Kidney (tissue), 14 donors: ENCODE measurements around the gene SMCO2. TPM values are rescaled to one million over a fixed set of nuclear protein-coding genes. Genes with fewer than 3 reads are reported as not detected.

ENCODE experiments used
- DNase-seq, 5 donors: peaks; one replicate each; pipeline ENCODE4 v3.0.0-alpha.2; 2013 to 2020
- FAIRE-seq: peaks from 2 replicates; lab custom pipeline; 2012; peaks lifted over from hg19 to GRCh38; lab: Jason Lieb, UNC
- H3K27ac ChIP-seq, 2 donors: one replicate each; pipeline ENCODE4 v1.7.0; 2013; ENCODE audit warnings: low read depth in 2 of 2, low read length in 2 of 2, inconsistent platforms in 1 of 2
- H3K27me3 ChIP-seq: one replicate; pipeline ENCODE4 v1.7.1; 2013; ENCODE audit warnings: low read length, inconsistent platforms; ENCODE audit not compliant: control insufficient read depth, insufficient read depth
- H3K36me3 ChIP-seq, 3 donors: one replicate each; pipeline versions ENCODE4 v1.7.0 to v1.7.1; 2013; ENCODE audit warnings: low read length in 3 of 3, control low read depth in 1 of 3, inconsistent platforms in 1 of 3; ENCODE audit not compliant: insufficient read depth in 3 of 3, control insufficient read depth in 2 of 3
- H3K4me1 ChIP-seq, 3 donors: one replicate each; pipeline versions ENCODE4 v1.7.0 to v1.7.1; 2013; ENCODE audit warnings: low read length in 3 of 3, inconsistent platforms in 1 of 3, low read depth in 1 of 3; ENCODE audit not compliant: control insufficient read depth in 2 of 3, insufficient read depth in 2 of 3
- H3K4me3 ChIP-seq, 3 donors: one replicate each; pipeline versions ENCODE4 v1.7.0 to v1.8.1; 2013; ENCODE audit warnings: low read length in 3 of 3, control low read depth in 1 of 3, inconsistent platforms in 1 of 3
- H3K9ac ChIP-seq, 3 donors: one replicate each; pipeline versions ENCODE4 v1.7.0 to v1.7.1; 2013; ENCODE audit warnings: low read length in 3 of 3, control low read depth in 1 of 3, inconsistent platforms in 1 of 3
- H3K9me3 ChIP-seq, 3 donors: one replicate each; pipeline versions ENCODE4 v1.7.0 to v1.7.1; 2013; ENCODE audit warnings: low read length in 3 of 3, control low read depth in 1 of 3, inconsistent platforms in 1 of 3; ENCODE audit not compliant: control insufficient read depth in 2 of 3, insufficient read depth in 1 of 3
- intact Hi-C: fragments of 100-400 bp; cut with DNase I; formaldehyde crosslinking; loops from one replicate; pipeline ENCODE4 v1.11.1; 2022
- polyA plus RNA-seq: library from polyadenylated mRNA; stranded (reverse); fragments of 350-450 nt; fragmentation: Illumina TruSeq; extraction: RNeasy Lipid Tissue Mini Kit (QIAGEN cat#74804); gene quantifications from one replicate; pipeline ENCODE4 v1.2.3, GENCODE V29; 2014; ENCODE audit warnings: low read depth, low replicate concordance; ENCODE audit not compliant: insufficient read depth
- total RNA-seq: library from RNA; stranded (reverse); fragmentation: NEBNext Ultra II Directional; extraction: Animal tissue kit (Norgen Biotek cat#: 25700); gene quantifications from one replicate; pipeline ENCODE4 v1.2.1, GENCODE V29; 2021
- TF ChIP-seq, protein P1 (sequence below): IDR thresholded peaks from 3 replicates; pipeline ENCODE4 v1.5.1; 2012; ENCODE audit warnings: mild to moderate bottlenecking, moderate library complexity, borderline replicate concordance; ENCODE audit not compliant: insufficient read depth; ENCODE audit errors: extremely low read depth
- donor health status: control.
- donor health status: control.
- donor health status: control.
- donor health status: control.
- donor health status: control.
- donor health status: DM: yes; HTN: yes; CAD: no.
- donor health status: Normal renal cell carcinoma (clear cell type).

The SMCO2 gene
- total and polyA plus RNA-seq, 2 donors from 2014 or later, result 0.38 TPM; not detected in 1

DNA sequence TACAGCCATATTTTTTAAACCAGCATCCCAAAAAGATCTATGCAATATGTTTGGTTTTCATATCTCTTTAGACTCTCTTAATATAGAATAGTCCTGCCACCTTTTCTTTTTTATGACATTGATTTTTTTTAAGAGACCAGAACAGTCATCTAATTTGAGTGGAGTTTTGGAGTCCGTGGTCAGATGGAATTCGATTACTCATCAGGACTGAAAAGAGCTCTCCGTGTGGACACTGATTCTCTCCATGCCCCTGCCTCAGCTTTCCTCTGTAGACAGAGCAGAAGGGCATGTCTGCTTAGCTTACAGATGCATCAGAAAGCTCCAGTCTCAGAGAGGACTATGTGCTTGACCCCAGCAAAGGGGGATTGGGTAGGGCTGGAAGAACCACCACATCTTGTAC, 27.8 kb downstream of the SMCO2 start:
- peaks cover 0 to 24% (median 7%) of the 10 kb centered on the region in 3 donors for H3K9me3 ChIP-seq
- no peak overlapping the region for H3K27ac ChIP-seq
- TF ChIP-seq, protein P1, sequence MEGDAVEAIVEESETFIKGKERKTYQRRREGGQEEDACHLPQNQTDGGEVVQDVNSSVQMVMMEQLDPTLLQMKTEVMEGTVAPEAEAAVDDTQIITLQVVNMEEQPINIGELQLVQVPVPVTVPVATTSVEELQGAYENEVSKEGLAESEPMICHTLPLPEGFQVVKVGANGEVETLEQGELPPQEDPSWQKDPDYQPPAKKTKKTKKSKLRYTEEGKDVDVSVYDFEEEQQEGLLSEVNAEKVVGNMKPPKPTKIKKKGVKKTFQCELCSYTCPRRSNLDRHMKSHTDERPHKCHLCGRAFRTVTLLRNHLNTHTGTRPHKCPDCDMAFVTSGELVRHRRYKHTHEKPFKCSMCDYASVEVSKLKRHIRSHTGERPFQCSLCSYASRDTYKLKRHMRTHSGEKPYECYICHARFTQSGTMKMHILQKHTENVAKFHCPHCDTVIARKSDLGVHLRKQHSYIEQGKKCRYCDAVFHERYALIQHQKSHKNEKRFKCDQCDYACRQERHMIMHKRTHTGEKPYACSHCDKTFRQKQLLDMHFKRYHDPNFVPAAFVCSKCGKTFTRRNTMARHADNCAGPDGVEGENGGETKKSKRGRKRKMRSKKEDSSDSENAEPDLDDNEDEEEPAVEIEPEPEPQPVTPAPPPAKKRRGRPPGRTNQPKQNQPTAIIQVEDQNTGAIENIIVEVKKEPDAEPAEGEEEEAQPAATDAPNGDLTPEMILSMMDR, result no peak
- no peak overlapping the region for H3K9ac ChIP-seq
- H3K4me3 ChIP-seq, result no peak overlapping the region
- intact Hi-C loops, result no loop called here
- no peaks in the 10 kb centered on the region for H3K4me1 ChIP-seq
- DNase-seq (no peak), FAIRE-seq (no peak)
- no peaks in the 10 kb centered on the region for H3K36me3 ChIP-seq
- H3K27me3 ChIP-seq, result no peaks in the 10 kb centered on the region

DNA sequence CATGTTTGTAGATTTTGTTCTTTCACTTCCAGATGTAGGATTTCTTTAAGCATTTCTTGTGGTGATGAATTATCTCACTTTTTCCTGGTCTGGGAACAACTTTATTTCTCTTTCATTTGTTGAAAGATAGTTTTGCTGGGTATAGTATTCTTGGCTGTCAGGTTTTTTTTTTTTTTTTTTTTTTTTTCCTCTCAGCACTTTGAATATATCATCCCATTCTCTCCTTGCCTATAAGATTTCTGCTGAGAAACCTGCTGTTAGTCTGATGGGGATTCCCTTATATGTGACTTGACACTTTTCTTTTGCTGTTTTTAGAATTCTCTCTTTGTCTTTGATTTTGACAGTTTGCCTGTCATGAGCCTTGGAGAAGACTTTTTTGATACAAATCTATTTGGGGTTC, 30.5 kb downstream of the SMCO2 start:
- Histone ChIP-seq H3K4me3 (no peak overlapping the region), H3K9ac (no peak overlapping the region), H3K36me3 (no peaks in the 10 kb centered on the region), H3K27ac (no peak overlapping the region), H3K9me3 (peaks cover 0 to 24% (median 7%) of the 10 kb centered on the region in 3 donors), H3K27me3 (no peaks in the 10 kb centered on the region), H3K4me1 (no peaks in the 10 kb centered on the region)
- TF ChIP-seq, protein P1, result no peak
- FAIRE-seq (no peak), DNase-seq (no peak)
- intact Hi-C loops, result no loop called here

DNA sequence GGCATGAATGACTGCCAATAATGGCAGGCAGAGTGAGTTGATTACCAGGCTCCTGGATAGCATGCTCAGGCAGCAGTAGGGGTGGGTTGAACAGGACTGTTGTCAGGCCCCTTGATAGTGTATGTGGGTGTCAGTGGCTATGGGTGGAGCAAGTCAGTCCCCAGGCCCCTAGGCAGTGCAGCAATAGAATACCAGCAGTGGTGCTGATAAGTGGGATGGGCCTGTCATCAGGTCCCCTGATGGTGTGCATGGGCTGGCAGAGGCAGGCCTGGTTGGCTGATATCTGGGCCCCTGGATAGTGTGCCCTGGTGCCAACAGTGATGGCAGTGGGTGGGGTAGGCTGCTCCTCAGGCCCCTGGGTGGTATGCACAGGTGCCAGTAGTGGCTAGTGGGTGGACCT, 32.4 kb downstream of the SMCO2 start:
- Histone ChIP-seq H3K27me3 (no peaks in the 10 kb centered on the region), H3K9ac (no peak overlapping the region), H3K4me1 (no peaks in the 10 kb centered on the region), H3K27ac (no peak overlapping the region), H3K9me3 (peaks cover 0 to 24% (median 7%) of the 10 kb centered on the region in 3 donors), H3K36me3 (no peaks in the 10 kb centered on the region), H3K4me3 (no peak overlapping the region)
- intact Hi-C loops, result no loop called here
- DNase-seq (no peak), FAIRE-seq (no peak)
- TF ChIP-seq, protein P1, result no peak

DNA sequence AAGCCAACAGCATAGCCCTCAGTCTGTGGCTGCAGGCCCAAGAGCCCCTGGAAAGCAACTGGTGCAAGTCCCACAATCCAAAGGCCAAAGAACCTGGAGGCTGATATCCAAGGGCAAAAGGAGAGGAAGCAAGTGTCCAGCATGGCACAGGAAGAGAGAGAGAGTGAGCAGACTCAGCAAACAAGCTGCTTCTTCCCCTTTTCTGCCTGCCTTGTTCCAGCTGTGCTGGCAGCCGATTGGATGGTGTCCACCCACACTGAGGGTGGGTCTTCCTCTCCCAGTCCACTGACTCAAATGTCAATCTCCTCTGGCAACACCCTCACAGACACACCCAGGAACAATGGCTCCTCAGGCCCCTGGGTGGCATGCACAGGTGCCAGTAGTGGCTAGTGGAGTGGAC, 33.5 kb downstream of the SMCO2 start:
- DNase-seq (no peak), FAIRE-seq (no peak)
- Histone ChIP-seq H3K36me3 (no peaks in the 10 kb centered on the region), H3K27me3 (no peaks in the 10 kb centered on the region), H3K4me1 (no peaks in the 10 kb centered on the region), H3K4me3 (no peak overlapping the region), H3K9ac (no peak overlapping the region), H3K27ac (no peak overlapping the region), H3K9me3 (peaks cover 0 to 24% (median 7%) of the 10 kb centered on the region in 3 donors)
- TF ChIP-seq, protein P1, result no peak
- intact Hi-C loops, result no loop called here
